Astrocyte of the hippocampus (primary cell): ENCODE data around the gene AGBL4.
"Not testable (repeated sequence)": the region's sequence is repeated elsewhere in the genome, so short reads cannot be mapped to it uniquely, and the experiment has no call there.

Experiments
- DNase-seq: peaks from one replicate; pipeline ENCODE4 v3.0.0; 2011; ENCODE audit warnings: low read depth, low spot score

AGBL4 gene

DNA sequence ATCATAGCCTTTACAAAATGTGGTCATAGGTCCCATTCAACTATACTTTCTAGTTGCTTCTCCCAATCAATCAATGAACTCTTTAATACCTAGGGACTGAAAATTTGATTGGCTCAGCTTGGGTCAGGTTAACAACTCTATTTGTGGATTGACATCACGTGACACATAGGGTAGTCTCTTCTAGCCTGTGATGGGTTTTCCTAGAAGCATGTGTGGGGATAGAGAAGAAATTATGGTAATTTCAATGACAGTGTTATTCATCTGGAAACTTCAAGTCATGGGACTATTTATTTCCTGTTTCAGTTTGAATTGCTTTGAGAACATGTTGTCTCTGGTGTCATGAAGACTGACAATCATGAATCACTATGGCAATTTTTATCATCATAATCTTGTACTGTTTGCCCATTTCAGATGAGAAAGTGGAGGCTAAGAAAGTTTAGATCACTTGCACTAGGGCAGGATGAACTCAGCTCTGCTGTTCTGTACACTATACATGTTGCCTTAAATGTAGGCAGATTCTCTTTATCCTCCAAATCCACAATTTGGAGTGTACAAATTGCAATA lies 717.2 kb downstream of the AGBL4 start:
- DNase-seq, result no peak

DNA sequence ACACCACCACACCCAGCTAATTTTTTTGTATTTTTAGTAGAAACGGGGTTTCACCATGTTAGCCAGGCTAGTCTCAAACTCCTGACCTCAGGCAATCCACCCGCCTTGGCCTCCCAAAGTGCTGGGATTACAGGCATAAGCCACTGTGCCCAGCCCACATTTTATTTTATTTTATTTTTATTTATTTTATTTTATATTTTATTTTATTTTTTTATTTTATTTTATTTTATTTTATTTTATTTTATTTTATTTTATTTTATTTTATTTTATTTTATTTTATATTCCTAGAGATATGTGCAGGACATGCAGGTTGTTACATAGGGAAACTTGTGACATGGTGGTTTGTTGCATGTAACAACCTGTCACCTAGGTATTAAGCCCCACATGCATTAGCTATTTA lies 721.4 kb downstream of the AGBL4 start:
- DNase-seq, result not testable (repeated sequence)

DNA sequence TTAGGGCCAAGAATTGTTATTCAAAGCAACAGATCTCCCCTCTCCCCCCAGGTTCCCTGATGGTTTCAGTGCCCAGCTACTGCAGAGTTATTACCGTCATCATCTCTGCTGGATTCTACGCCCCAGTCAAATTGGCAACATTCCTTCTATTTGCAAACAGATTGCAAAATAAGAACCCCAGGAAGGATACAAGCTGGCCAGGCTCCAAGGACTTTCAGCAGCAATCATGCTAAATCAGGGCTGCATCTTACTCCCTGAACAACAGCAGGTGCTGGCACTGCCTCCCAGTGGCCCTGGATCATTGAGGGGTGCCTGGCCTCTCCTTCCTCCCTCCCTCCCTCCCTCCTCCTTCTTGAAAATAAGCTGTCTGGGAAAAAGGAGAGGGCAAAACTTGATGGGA lies 725.5 kb downstream of the AGBL4 start:
- peak; percentile 8 for DNase-seq

DNA sequence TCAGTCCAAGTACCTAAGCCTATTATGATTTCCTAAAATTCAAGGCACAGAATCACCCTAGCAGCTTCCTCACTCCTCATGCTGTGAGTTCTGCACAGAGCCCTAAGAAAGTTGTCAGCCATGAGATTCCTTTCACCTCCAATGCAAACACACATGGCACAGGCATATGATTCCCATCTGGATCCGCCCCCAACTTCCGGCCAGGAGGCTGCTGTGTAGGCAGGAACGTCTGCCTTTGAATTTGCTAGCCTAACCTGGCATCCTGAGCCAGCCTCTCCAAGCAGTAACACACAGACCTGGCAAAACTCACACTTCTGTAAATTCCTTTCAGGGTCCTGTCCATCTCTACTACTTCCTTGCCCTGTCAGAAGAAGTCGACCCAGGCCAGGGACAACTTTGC lies 726.0 kb downstream of the AGBL4 start:
- DNase-seq, result no peak

DNA sequence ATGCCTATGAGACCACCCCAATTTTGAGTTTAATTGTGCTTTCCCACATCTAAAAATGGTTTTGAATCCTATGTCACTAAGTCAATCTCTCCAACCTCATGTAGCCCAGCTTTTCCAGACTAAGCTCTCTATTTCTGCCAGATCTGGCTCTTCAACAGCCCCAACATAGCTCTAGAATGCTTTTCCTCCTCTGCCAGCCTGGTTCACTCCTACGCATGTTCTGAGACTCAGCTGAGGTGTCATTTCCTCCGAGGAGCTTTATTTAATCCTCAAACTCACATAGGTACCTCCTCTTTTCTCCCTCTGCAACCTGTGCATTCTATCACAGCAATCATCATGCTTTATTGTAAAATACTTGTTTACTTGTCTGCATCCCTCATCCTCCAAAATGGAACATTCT lies 729.2 kb downstream of the AGBL4 start:
- DNase-seq, result no peak

DNA sequence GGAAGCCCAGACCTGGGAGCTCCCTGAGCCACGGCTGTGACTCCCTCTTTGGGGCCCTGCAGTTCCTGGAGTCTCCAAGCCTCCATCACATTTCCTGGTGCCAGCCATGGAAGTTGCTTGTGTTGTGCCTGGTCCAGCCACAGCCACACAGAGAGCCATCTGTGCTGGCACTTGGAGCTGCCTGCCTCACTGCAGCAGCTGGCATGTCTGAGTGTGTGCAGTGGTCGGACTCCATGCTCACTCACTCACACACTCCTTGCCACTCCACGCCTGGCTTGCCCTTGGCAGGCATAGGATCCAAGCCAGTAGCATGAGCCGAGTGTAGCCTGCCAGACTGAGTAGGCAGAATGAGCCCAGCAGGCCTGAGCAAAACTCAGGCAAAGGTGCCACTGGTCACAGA lies 730.7 kb downstream of the AGBL4 start:
- DNase-seq, result no peak

DNA sequence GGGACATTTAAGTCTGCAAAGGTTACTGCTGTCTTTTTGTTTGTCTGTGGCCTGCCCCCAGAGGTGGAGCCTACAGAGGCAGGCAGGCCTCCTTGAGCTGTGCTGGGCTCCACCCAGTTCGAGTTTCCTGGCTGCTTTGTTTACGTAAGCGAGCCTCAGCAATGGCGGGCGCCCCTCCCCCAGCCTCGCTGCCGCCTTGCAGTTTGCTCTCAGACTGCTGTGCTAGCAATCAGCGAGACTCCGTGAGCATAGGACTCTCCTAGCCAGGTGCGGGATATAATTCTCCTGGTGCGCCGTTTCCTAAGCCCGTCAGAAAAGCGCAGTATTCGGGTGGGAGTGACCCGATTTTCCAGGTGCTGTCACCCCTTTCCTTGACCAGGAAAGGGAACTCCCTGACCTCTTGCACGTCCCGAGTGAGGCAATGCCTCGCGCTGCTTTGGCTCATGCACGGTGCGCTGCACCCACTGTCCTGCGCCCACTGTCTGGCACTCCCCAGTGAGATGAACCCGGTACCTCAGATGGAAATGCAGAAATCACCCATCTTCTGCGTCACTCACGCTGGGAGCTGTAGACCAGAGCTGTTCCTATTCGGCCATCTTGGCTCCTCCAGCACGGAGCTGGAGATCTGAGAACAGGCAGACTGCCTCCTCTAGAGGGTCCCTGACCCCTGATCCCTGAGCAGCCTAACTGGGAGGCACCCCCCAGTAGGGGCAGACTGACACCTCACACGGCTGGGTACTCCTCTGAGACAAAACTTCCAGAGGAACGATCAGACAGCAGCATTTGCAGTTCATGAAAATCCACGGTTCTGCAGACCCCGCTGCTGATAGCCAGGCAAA lies 766.3 kb downstream of the AGBL4 start:
- DNase-seq, result not testable (repeated sequence)

DNA sequence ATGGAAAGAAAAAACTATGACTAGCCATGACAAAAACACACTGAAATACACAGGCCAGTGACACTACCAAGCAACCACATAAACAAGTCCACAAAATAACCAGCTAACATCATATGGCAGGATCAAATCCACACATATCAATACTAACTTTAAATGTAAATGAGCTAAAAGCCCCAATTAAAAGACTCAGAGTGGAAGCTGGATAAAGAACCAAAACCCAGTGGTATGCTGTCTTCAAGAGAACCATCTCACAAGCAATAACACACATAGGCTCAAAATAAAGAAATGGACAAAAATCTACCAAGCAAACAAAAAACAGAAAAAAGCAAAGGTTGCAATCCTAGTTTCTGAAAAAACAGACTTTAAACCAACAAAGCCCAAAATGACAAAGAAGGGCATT lies 770.8 kb downstream of the AGBL4 start:
- no peak for DNase-seq

DNA sequence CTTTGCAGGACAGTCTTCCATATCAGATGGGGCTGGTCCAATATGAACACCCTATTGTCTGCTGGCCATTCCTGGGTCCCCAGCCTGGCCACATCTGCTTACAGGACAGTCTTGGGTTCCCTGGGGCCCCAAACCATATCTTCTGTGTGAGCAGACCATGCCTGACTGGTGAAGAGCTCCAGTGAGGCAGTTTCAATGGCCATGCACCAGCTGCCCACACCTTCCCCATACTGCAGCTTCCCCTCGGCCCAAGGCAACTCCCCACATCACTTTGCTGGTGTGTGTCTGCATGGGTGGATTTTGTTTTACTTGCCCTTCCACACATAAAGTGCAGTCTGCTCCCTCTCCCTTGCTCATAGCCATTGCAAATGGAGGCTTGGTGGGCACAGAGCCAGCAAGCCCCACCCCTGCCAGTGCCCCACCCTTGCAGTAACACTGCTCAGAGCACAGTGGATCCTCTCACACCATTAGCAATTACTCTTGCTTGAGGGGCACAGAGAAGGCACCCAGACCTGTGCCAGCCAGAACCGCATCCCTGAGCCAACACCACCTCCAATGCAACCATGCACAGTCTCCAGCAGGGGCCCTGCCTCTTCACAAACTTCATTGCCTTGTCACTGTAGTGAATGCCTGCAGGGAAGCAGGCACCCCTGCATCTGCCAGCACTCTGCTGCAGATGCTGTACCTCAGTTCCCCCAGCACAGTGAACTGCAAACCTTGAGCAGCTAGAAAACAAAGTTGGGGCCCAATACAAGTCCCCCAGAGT lies 772.6 kb downstream of the AGBL4 start:
- no peak for DNase-seq

DNA sequence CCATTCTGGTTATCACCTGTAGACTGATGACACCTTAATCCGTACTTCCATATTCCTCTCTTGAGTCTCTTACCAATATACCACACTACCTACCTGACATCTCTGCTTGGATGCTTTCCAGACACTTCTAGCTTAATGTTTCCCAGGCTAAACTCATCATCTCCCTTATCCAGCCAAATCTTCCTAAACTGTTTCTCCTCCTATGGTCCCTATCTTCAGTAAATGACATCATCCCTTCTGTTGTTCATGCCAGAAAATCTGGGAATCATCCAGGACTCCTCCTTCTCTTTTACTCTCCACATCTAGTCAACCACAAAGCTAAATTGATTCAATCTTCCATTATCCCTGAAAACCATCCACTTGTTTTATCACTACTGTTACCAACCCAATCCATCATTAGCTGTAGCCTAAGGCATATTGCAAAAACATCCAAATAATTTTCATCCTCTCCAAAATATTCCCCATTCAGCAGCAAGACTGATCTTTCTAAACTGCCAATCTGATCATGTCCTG lies 783.0 kb downstream of the AGBL4 start:
- no peak for DNase-seq

DNA sequence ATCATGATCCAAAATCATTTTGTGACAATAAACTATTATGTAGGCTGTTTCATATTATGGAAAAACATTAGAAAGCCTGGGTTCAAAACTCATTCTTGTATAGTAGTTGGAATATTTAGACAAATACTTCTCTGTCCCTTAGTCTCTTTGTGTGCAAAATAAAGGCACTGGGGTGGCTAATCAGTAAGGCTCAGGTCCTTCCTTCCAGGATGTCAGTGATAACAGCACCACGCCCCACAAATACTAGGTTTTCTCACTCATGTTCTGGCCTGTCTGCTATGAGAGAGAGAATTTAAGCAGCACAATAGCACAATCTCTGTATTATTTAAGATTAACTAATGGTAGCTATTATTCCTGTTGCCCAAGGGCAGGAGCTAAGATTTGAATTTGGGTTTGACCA lies 788.8 kb downstream of the AGBL4 start:
- DNase-seq, result no peak

DNA sequence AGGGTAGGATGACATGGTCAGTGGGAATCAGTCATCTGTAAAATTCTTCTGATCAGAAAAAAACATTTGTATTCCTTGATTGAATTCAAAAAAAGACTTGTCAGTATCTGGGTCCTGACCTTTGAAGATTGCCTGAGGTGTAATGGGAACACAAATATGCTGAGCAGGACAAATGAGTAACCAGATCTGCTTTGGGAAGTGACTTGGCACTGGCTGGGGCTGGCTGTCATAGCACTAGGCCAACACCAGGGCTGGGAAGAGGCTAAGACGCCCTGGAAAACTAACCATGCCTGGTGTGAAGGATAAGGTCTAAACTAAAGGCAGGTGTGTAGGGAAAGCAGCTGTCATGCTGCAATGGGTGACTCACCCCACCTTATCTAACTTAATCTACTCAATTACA lies 794.2 kb downstream of the AGBL4 start:
- peak; percentile 1 for DNase-seq

DNA sequence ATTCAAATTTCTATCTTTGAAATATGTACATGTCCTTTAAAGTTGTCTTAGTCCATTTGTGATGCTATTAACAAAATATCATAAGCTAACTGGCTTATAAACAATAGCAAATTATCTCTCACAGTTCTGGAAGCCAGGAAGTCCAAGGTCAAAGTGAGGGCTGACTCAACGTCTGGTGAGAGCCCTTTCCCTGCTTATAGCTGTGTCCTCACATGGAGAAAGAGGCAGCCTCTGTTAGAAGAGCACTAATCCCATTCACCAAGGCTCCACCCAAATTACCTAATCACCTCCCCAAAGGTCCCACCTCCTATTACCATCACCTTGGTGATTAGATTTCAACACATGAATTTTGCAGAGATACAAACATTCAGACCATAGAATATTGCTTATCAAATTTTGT lies 797.0 kb downstream of the AGBL4 start:
- no peak for DNase-seq

DNA sequence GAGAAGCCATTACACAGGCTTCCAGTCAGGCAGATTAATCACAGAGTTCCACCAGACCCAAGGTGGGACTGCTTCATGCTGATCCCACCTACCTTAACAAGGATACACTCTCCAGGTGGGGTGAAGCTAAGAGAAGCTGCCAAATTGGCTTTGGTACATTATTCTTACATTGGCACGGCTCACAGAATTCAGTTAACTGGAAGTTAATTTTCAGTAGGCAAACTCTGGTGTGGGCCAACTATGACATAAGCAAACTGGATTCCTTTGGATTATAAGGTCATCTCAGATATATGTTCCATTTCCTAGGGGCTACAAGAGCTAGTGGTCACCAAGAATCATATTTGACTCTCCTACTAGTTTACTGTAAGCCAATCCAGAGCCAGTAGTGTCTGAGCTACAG lies 798.3 kb downstream of the AGBL4 start:
- DNase-seq, result no peak

DNA sequence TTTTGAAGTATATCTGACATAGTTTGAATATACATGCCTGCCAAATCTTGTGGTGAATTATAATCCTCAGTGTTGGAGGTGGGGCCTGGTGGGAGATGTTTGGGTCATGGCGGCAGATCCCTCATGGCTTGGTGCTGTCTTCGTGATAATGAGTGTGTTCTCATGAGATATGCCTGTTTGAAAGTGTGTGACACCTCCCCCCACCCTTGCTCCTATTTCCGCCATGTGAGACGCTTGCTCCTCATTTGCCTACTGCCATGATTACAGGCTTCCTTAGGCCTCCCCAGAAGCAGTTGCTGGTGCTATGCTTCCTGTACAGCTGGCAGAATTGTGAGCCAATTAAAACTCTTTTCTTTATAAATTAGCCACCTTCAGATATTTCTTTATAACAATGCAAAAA lies 810.5 kb downstream of the AGBL4 start:
- DNase-seq, result no peak

DNA sequence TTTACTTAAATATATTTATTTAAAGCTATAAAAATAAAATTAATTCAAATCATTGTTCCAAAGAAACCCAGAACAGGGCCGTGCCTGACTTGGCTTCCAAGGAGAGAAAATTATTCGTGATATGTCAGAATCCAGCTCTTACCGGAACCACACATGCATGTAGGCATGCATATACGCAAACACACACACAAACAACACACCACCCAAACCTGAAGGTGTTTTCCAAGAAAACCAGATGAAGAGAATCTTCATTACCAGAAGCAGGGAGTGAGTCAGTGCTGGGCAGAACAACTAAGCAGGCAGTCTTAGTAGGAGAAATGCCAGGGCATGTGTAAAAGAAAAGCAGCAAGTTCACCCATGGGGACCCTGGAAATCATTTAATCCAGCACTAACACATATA lies 815.0 kb downstream of the AGBL4 start:
- DNase-seq, result peak; percentile 26

DNA sequence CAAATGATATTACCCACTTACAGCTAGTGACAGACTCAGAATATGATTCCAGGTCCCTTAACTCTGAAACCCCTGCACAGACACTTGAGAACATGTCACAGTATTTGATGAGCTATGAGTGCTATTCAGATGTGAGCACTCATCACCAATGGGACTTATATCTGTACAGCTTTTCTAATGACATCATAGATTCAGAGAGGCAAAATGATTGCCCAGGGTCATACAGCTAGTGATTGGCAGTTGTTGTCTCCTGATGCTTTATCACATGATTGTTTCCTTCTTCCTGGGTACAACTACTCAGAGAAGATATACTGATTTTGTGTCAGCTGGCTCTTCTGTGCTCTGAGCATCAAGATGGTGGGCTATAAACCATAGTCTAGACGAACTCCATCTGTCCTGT lies 819.0 kb downstream of the AGBL4 start:
- DNase-seq, result no peak

DNA sequence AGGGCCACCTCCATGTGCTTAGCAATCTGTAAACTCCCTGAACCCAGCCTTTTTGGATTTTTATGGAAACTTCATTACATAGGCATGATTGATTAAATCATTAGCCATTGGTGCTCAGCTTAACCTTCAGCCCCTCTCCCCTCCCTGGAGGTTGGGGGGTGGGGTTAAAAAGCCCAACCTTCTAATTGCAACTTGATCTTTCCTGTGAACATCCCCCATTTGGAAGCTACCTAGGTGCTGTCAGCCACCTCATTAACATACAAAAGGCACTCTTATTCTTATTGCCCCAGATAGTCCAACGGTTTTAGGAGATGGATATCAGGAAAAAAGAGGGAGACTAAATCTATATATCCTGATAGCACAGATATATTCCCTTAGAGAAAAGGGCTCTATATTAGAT lies 823.0 kb downstream of the AGBL4 start:
- DNase-seq, result no peak

DNA sequence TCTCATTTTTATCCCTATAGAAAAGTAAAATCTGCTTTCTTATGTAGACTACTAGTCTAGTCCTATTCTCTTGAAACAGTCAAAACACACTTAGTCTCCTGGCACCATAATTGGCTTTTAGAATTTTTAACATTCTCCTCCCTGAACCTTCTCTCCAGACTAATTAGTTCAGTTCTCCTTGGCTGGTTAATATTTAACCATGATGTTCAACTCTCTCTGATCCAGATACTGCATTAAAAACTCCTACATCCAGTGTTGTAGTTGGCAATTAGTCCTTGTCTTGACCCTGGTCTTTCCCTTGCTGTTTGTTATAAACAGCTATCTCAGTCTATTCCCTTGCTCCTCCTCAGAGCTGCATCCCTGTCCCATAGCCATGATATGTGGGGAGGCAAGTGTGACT lies 824.2 kb downstream of the AGBL4 start:
- no peak for DNase-seq

DNA sequence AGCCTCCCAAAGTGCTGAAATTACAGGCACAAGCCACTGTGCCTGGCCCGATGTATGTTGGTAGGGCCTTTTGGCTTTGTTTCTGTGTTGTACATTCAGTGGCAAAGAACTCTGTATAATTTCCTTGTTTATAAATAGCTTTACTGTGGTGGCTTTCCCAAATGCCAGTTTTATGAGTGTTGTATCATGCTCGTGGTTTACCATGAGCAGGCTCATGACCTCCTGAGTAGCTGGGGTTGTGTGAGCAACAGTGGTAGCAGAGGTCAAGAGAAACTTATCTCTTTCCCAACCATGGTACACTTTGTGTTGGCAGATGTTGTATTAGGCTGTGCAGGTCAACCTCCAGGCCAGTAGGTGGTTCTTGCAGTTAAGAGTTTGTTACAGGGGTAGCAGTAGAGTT lies 826.7 kb downstream of the AGBL4 start:
- DNase-seq, result peak; percentile 23

DNA sequence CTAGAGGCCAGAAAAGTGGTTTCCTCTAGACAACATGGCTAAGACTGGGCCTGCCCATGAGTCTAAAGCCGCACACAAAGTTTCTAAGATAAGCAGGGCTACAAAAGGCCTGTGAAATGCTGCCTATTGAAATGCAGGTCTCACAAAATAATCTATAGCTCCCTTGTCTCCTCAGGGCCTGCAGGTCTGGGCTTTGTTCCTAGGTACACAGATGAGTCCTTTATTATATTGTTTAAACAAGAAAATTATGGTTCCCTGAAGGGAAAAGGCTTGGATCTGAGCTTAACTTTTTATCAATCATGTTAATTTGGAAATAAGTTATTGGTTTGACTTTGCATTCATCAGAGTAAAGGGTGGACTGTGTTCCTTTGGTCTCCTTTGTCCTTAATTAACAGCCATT lies 833.6 kb downstream of the AGBL4 start:
- DNase-seq, result no peak

DNA sequence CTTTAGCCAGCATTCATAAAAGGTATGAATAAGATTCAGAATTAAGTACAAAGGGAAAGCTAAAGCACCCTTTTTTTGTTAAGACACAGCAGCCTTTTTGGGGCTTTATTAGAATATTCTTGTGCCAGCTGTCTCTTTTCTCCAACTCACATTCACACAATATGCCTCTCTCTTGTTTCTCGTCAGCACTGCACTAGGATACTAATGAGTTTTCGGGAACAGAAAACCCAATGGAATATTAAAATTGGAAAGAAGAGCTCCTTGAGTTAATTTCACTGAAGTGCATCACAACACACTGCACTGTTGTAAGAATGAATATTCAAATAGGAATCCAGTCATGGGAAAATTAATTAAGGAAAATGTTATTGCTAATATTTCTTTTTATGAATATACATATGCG lies 836.7 kb downstream of the AGBL4 start:
- DNase-seq, result no peak
